ENCODE measurements around the gene NBEAL1.

Gene NBEAL1

GRCh38 chr2:203201426-203201825, 186.8 kb downstream of the NBEAL1 start:
- no peak for TF ChIP-seq CTCF (IDR thresholded peaks at IDR 0.05)

- TF ChIP-seq CTCF (IDR thresholded peaks at IDR 0.05) = no peak
Measured at GRCh38 chr2:203209538-203209937, 194.9 kb downstream of the NBEAL1 start.

- TF ChIP-seq CTCF (IDR thresholded peaks at IDR 0.05) = peak; percentile 65
Measured at GRCh38 chr2:203225423-203226039, 210.9 kb downstream of the NBEAL1 start.

- TF ChIP-seq CTCF (IDR thresholded peaks at IDR 0.05) = no peak
Measured at GRCh38 chr2:203237346-203238238, 222.9 kb downstream of the NBEAL1 start.

GRCh38 chr2:203238292-203238703, 223.6 kb downstream of the NBEAL1 start:
- TF ChIP-seq CTCF (IDR thresholded peaks at IDR 0.05) = no peak

GRCh38 chr2:203238704-203239526, 224.2 kb downstream of the NBEAL1 start, which contains the start of gene CYP20A1:
Gene CYP20A1, plus strand, starts transcription at chr2:203239018. Its CDS starts 45 bp downstream, at chr2:203239063.
- TF ChIP-seq CTCF (IDR thresholded peaks at IDR 0.05) = 0 out of 2 replicates have a peak, but pooled peaks have one; percentile 16

GRCh38 chr2:203240491-203240890, 225.8 kb downstream of the NBEAL1 start:
- TF ChIP-seq CTCF (IDR thresholded peaks at IDR 0.05) = no peak

Measured in LNCAP (cell line).